HuH-7 (cell line): ENCODE measurements around the gene MRGPRD.
"Not testable (repeated sequence)": the region's sequence is repeated elsewhere in the genome, so short reads cannot be mapped to it uniquely, and the experiment has no call there.

Experiments
- DNase-seq: peaks from one replicate; pipeline ENCODE4 v3.0.0; 2011; ENCODE audit warnings: low spot score

The MRGPRD gene

GRCh38 chr11:69005631-69006368, 25.0 kb upstream of the MRGPRD start:
- no peak for DNase-seq

GRCh38 chr11:69005183-69005630, 24.4 kb upstream of the MRGPRD start:
- DNase-seq: no peak

GRCh38 chr11:69004411-69005182, 23.8 kb upstream of the MRGPRD start:
- no peak for DNase-seq

- DNase-seq: no peak
Measured at GRCh38 chr11:69003866-69004367, 23.1 kb upstream of the MRGPRD start.

GRCh38 chr11:69003301-69003865, 22.6 kb upstream of the MRGPRD start:
- no peak for DNase-seq

- DNase-seq: no peak
Measured at GRCh38 chr11:69002570-69003231, 21.9 kb upstream of the MRGPRD start.

GRCh38 chr11:69002110-69002569, 21.4 kb upstream of the MRGPRD start:
- DNase-seq: no peak

- DNase-seq: no peak
Measured at GRCh38 chr11:69001243-69002081, 20.7 kb upstream of the MRGPRD start.

- peak; percentile 90 for DNase-seq
Measured at GRCh38 chr11:69000831-69001242, 20.1 kb upstream of the MRGPRD start.

- DNase-seq: no peak
Measured at GRCh38 chr11:69000391-69000790, 19.6 kb upstream of the MRGPRD start.

GRCh38 chr11:68999748-69000355, 19.1 kb upstream of the MRGPRD start:
- not testable (repeated sequence) for DNase-seq

GRCh38 chr11:68999093-68999747, 18.4 kb upstream of the MRGPRD start:
- no peak for DNase-seq

GRCh38 chr11:68998390-68998911, 17.7 kb upstream of the MRGPRD start:
- DNase-seq: no peak

GRCh38 chr11:68997995-68998348, 17.2 kb upstream of the MRGPRD start:
- DNase-seq: no peak

- DNase-seq: no peak
Measured at GRCh38 chr11:68997124-68997994, 16.6 kb upstream of the MRGPRD start.

- no peak for DNase-seq
Measured at GRCh38 chr11:68996376-68997123, 15.8 kb upstream of the MRGPRD start.

- DNase-seq: no peak
Measured at GRCh38 chr11:68994894-68995285, 14.1 kb upstream of the MRGPRD start.

- DNase-seq: no peak
Measured at GRCh38 chr11:68994161-68994893, 13.5 kb upstream of the MRGPRD start.
